GM18909 (cell line): ENCODE results near the gene TMEM43.

ENCODE experiments used
- ATAC-seq: cut with Tn5 transposase; IDR thresholded peaks from one replicate; pipeline ENCODE4 v1.9.1; 2021; ENCODE audit warnings: mild to moderate bottlenecking; ENCODE audit not compliant: unreplicated experiment, poor library complexity

The TMEM43 gene

DNA sequence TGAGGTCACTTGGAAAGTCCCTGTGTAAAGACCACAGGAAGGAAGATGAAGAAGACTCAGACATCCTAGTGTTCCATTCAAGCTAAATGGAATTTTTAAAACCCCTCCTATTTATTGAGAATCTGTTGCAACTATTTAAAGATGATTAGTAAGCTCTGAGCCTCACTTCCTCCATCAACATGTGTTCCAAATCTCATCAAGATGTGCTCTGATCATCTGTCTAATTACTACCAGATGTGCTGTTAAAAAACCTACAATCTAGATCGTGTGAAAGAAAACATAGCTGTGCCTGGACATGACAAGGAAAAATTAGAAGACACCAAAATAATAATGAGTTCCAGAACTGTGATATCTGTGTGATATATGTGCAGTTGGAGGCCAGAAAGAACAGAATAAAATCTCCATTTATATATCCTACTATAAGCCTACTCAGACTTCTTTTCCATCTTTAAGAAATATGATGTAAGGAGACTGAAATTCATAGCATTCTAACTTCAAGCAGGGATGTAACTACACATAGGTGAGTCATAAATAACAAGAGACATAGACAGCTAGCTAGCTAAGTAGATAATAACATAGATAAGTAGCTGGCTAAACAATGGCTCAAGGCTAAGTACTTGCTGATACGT lies 45.8 kb downstream of the TMEM43 start:
- ATAC-seq, result no peak

GRCh38 chr3:14172496-14172895 lies 47.6 kb downstream of the TMEM43 start:
- ATAC-seq, result no peak

- ATAC-seq, result no peak
These were observed 49.6 kb downstream of the TMEM43 start for GRCh38 chr3:14174483-14174882.

DNA sequence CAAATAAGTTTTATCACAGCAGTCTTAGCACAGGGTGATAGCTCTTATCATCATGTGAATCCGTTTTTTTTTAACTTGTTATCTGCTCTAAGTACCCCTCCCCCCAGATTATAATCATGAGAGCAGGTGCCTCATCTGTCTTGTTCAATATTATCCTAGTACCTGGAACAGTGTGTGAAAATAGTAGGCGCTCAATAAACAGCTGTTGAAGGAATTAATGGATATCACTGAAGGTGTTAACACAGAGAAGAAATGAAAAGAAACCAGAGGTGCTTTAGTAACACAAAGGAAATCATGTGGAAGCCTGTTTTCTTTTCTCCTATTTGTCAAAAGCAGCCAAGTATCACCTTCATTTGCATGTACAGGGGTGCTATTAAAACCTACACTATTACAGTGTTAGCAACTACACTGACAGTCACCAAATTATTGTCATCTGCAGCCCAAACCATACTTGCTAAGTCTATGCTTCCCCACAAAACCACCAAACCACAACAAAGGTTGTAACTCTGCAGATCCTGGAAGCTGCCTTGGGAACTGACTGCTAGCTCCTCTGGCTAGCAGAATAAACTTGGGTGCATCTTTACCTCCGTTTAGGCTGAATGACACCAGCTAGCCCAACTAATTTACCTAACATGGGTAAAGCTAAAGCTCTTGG lies 50.7 kb downstream of the TMEM43 start:
- no peak for ATAC-seq

- peak; percentile 5 for ATAC-seq
These were observed 52.9 kb downstream of the TMEM43 start for GRCh38 chr3:14177580-14178246.

DNA sequence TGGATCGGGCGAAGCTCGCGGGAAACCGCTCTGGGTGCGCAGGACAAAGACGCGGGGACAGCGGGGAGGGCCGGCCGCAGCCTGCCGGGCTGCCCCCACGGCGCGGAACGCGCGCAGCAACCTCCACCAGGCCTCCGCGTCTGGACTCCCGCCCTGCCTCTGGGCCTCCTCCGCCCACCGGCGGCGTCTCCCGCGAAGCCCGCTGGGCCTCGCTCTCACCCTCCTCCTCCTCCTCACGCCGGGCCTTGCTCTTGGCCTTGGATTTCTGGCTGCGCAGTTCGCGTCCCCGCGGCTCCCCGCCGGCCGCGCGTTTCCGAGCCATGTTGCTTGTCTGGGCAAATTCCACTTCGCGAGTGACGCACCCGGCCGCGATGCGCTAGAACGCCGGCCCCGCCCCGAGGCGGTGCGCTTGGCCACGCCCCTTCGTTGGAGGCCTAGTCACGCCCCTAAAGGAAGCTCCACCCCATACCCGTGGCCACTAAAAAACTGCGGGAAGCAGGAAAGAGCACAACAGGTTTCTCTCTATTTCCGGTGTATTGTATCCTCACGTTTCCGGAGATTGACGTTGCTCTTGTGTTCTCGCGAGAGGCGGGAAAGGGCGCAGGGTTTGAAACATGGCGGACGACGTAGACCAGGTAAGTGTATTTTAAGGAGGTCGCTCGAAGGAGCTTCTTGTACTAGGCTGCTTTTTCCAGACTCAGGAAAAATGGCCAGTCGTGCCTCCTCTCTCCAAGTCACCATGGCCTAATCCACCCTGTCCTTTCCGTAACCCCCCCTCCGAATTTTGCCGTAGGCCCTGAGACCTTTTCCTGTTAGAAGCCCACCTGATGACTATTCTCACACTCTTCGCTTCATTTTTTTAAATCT lies 53.6 kb downstream of the TMEM43 start, which contains the start of the genes LSM3 and XPC:
Gene LSM3, plus strand, starts transcription at position 571 of the 867 bp plus-strand sequence. Its CDS starts 44 bp downstream, at position 615.
Gene XPC, minus strand, starts transcription at position 355 of the 867 bp plus-strand sequence. Its CDS starts 33 bp downstream, at position 322.
- peak; percentile 95 for ATAC-seq

DNA sequence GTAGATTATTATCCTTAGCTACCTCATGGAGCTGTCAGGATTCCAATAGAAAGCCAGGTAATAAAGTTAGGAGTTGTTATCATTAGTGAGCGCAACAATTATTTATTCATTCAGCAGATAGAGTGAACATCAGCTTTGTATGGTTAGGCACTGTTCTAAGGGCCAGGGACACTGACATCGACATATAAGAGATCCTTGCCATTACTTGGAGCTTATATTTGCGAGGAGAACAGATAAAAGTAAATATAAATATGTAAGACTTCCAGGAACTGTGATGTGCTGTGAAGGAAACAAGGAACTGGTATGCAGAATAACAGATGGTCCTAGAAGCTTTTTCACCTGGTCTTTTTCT lies 54.2 kb downstream of the TMEM43 start:
- no peak for ATAC-seq

DNA sequence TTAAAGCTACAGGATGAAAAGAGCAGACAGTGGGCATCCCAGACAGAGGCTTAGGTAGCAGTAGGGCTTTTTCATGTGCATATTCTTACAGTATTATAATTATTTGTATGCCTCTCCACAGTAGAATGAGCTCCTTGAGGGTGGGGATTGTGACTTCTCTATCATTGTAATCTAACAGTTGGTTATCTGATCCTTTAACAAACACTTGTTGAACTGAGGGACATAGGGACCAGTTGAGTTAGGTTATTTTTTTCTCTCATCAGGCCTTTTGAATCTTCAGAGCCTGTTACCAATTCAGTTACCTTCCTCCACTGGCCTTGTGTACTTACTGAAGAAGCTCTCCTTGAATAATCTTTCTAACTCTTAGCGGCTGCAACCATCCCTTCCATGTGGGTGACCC lies 54.9 kb downstream of the TMEM43 start:
- ATAC-seq, result no peak

- ATAC-seq, result no peak
These were observed 56.4 kb downstream of the TMEM43 start for GRCh38 chr3:14181253-14181652.

GRCh38 chr3:14183015-14183577 lies 58.2 kb downstream of the TMEM43 start:
- ATAC-seq, result no peak

- ATAC-seq, result no peak
These were observed 62.1 kb downstream of the TMEM43 start for GRCh38 chr3:14186854-14187458.

DNA sequence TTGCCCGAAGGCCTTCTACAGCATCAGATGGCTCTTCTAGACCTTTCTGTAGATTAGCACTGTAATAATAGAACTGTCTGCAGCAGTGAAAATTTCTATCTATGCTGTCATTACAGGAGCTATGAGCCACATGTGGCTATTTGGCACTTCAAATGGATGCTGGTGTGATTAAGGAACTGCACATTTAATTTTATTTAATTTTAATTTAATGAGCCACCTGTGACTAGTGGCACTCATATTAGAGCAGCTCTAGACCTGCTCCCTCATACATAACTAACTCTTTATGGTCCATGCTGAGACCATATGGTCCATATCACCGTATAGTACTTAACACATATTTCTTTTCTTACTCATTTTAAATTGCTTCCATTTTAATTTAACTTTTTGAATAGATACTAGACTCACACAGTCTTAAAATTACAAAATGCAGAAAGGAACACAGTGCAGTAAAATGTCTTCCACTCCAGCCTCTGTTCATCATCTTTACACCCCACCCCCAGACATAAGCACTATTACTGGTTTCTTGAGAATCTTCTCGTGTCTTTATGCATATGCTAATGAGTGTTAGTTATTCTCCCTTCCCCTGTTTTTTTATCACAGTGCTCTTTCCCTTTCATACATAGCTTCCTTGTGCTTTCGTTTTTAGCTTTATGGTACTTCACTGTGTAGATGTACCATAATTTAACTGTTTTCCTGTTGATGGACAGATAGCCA lies 63.3 kb downstream of the TMEM43 start:
- no peak for ATAC-seq
